Measurements from ENCODE around the gene DIS3. TPM values are rescaled to one million over a fixed set of nuclear protein-coding genes. Genes with fewer than 3 reads are reported as not detected.

DIS3 gene
- total RNA-seq, 2 experiments from 2014 or later = 47.9 to 51.7 TPM

- intact Hi-C loops (cut with DNase I, micrococcal nuclease) = no loop called here
- Mint-ChIP-seq H3K36me3 (ENCODE audit: low read depth) (peaks cover 90% of the 10 kb centered on the region), H3K27ac (no peak overlapping the region), H3K4me3 (no peak overlapping the region), H3K9me3 (no peaks in the 10 kb centered on the region), H3K4me1 (ENCODE audit: low read depth) (peaks cover 13% of the 10 kb centered on the region), H3K27me3 (no peaks in the 10 kb centered on the region)
- ChIA-PET POLR2A (no interaction called here), CTCF (interaction anchor here (1.6 kb wide), 1 partner anchor 26 kb away, joined by 4 read pairs; the partner anchor contains the start of gene BORA)
- no peak overlapping the region for H3K27ac ChIP-seq (ENCODE audit: low read depth in 1 of 2, low read length in 2 of 2)
- ATAC-seq (ENCODE audit: poor library complexity) (no peak), DNase-seq (no peak)
- H3K9me3 ChIP-seq (ENCODE audit: control insufficient read depth in 1 of 2, insufficient read depth in 1 of 2, low read length in 2 of 2) = no peaks in the 10 kb centered on the region
- H3K36me3 ChIP-seq (ENCODE audit: insufficient read depth, low read length) = peaks cover 83% of the 10 kb centered on the region
- H3K4me3 ChIP-seq (ENCODE audit: low read length) = no peak overlapping the region
- H3K4me1 ChIP-seq (ENCODE audit: insufficient read depth, low read length) = no peaks in the 10 kb centered on the region
- H3K27me3 ChIP-seq (ENCODE audit: control insufficient read depth in 1 of 2, insufficient read depth in 2 of 2, low read length in 2 of 2) = no peaks in the 10 kb centered on the region
- TF ChIP-seq CTCF (IDR thresholded peaks at IDR 0.05) = no peak
Observed at GRCh38 chr13:72754111-72754510, 27.6 kb downstream of the DIS3 start.

- no peak overlapping the region for H3K27ac Mint-ChIP-seq
- no peak for ATAC-seq (ENCODE audit: poor library complexity)
Observed at GRCh38 chr13:72751220-72751619, 30.5 kb downstream of the DIS3 start.

GRCh38 chr13:72745260-72745659 lies 36.4 kb downstream of the DIS3 start:
- Histone ChIP-seq H3K4me1 (ENCODE audit: insufficient read depth, low read length) (no peaks in the 10 kb centered on the region), H3K27me3 (ENCODE audit: control insufficient read depth in 1 of 2, insufficient read depth in 2 of 2, low read length in 2 of 2) (no peaks in the 10 kb centered on the region), H3K27ac (ENCODE audit: low read depth in 1 of 2, low read length in 2 of 2) (no peak overlapping the region), H3K36me3 (ENCODE audit: insufficient read depth, low read length) (peaks cover 54% of the 10 kb centered on the region), H3K9me3 (ENCODE audit: control insufficient read depth in 1 of 2, insufficient read depth in 1 of 2, low read length in 2 of 2) (no peaks in the 10 kb centered on the region), H3K4me3 (ENCODE audit: low read length) (no peak overlapping the region)
- Mint-ChIP-seq H3K27ac (peak overlapping the region; percentile 36), H3K4me1 (ENCODE audit: low read depth) (peaks cover 34% of the 10 kb centered on the region), H3K9me3 (no peaks in the 10 kb centered on the region), H3K27me3 (no peaks in the 10 kb centered on the region), H3K4me3 (no peak overlapping the region), H3K36me3 (ENCODE audit: low read depth) (peaks cover 81% of the 10 kb centered on the region)
- ChIA-PET POLR2A (no interaction called here), CTCF (no interaction called here)
- no peak for ATAC-seq (ENCODE audit: poor library complexity)
- intact Hi-C loops (cut with DNase I, micrococcal nuclease) = no loop called here
- DNase-seq = no peak
- TF ChIP-seq CTCF (IDR thresholded peaks at IDR 0.05) = no peak

More at GRCh38 chr13:72751220-72751619, 30.5 kb downstream of the DIS3 start:
- no peak for DNase-seq
- POLR2A ChIA-PET = no interaction called here
- H3K27ac ChIP-seq (ENCODE audit: low read depth in 1 of 2, low read length in 2 of 2) = no peak overlapping the region
- CTCF ChIA-PET = no interaction called here
- no peak for TF ChIP-seq CTCF (IDR thresholded peaks at IDR 0.05)
- intact Hi-C loops (cut with DNase I, micrococcal nuclease) = no loop called here
- Mint-ChIP-seq H3K4me1 (ENCODE audit: low read depth) (peaks cover 29% of the 10 kb centered on the region), H3K9me3 (no peaks in the 10 kb centered on the region), H3K27me3 (no peaks in the 10 kb centered on the region), H3K4me3 (no peak overlapping the region), H3K36me3 (ENCODE audit: low read depth) (peaks cover 93% of the 10 kb centered on the region)
- no peaks in the 10 kb centered on the region for H3K27me3 ChIP-seq (ENCODE audit: control insufficient read depth in 1 of 2, insufficient read depth in 2 of 2, low read length in 2 of 2)
- no peak overlapping the region for H3K4me3 ChIP-seq (ENCODE audit: low read length)
- no peaks in the 10 kb centered on the region for H3K9me3 ChIP-seq (ENCODE audit: control insufficient read depth in 1 of 2, insufficient read depth in 1 of 2, low read length in 2 of 2)
- H3K36me3 ChIP-seq (ENCODE audit: insufficient read depth, low read length) = peaks cover 73% of the 10 kb centered on the region
- no peaks in the 10 kb centered on the region for H3K4me1 ChIP-seq (ENCODE audit: insufficient read depth, low read length)

Data from CD4-positive, alpha-beta T cell (primary cell).